NCI-H1417 treated with DMSO at 0.1 percent for 48 hours (cell line): ENCODE measurements around the gene ACACA.

Experiments
- DNase-seq: peaks from one replicate; lab custom pipeline; 2025; lab: John Stamatoyannopoulos, UW

Gene ACACA

GRCh38 chr17:37131669-37132611, 274.7 kb downstream of the ACACA start:
- no peak for DNase-seq

DNA sequence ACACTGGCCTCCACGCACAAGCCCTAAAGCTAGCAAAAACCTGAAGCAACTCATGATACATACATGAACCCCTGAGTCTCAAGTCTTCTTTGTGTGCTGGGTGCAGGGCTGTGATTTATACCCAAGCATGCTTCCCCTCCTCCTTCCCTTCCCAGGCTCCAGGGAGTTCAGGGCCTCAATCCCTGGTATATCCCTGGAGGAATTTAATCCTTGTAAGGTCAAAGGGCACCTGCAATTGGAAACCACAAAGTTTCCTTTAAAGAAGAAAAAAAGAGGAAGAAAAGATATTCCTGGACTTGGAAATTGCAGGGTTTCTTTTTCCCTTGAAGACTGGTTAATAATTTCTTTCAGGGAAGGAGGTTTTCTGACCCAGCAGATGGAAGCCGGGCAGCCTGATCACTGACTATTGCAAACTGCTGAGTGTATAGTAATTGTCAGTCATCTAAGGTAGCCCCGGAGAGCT, 275.6 kb downstream of the ACACA start:
- DNase-seq = no peak

DNA sequence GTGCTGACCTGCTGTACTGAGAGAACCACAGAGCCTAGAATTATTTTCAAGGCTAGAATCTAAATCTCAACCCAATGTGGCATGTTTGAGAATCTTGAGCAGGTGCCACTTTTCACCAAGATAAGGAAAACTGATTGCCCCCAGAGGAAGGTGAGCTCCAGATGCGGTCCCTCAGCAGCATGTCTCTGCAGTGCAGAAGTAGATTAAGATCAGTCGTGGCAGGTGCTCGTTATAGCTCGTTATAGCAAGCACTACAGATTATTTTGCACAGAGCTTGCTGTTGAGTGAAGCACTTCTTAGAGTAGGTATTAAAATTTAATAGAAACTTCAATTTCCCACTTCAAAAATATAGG, 281.8 kb downstream of the ACACA start:
- no peak for DNase-seq

GRCh38 chr17:37123941-37124820, 282.5 kb downstream of the ACACA start:
- DNase-seq = no peak

DNA sequence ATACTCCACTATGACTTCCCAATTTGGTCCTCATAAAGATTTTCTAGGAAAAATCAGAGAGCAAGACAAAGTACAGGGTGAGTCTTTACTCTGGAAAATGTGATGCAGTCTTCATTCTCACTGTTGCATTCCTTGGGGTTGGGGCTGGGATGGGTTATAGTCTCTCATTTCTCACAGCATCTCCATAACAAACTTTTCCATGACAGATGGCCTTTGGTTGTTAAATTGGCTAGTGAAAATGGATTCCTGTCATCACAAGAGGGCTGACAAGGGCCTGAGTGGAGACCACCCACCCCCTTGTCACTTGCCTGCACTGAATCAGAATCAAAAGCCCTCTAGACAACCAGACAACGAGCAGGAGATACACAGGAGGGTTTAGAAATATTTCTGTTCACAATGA, 283.2 kb downstream of the ACACA start:
- DNase-seq = no peak

DNA sequence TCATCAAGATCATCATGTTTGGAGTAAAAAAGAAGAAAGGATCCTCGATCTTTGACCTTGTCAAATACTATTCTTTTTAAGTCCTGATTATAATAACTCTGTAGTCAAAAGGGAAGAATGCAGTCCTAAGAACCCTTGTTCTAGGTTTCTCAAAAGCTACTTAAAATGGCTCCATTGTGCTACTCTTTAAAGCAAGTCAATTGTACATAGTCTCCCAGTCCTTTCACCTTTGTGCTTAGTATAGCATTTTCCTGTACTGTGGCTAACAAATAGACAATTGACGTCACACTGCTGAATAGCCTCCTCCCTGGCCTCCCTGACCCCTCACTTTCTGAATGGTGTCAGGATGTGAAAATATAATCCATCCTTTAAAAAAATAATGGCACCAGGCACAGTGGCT, 285.0 kb downstream of the ACACA start:
- no peak for DNase-seq

DNA sequence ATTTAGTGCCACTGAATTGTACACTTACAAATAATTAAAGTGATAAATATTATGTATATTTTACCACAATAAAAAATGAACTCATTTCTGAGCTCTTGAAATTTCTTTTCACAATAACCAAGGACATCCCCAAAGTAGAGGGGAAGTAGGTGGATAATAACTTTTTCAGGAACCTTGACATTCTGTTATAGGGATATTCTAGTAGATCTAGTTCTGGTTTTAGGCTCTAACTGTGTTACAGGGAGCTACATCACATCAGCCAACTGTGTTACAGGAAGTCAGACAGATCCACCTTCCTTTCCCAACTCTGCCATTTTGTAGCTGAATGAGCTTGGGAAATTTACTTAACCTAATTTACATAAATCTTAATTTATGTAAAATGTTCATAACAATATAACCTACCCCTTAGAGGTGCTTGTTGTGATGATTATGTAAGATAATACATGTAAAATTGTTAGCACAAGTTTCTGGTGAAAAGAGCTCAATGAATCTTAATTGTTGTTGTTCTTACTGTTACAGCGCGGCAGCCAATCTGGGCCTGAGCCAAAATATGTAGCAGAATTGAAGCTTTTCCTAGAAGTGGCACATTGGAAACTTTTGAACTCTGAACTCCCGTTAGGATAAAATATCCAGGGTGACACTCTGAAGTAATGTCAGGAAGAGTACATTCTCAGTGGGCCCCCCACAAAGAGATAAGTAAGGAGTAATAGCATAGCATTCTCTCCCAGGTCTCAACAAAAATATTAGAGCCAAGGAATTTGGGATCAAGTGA, 288.1 kb downstream of the ACACA start:
- no peak for DNase-seq

DNA sequence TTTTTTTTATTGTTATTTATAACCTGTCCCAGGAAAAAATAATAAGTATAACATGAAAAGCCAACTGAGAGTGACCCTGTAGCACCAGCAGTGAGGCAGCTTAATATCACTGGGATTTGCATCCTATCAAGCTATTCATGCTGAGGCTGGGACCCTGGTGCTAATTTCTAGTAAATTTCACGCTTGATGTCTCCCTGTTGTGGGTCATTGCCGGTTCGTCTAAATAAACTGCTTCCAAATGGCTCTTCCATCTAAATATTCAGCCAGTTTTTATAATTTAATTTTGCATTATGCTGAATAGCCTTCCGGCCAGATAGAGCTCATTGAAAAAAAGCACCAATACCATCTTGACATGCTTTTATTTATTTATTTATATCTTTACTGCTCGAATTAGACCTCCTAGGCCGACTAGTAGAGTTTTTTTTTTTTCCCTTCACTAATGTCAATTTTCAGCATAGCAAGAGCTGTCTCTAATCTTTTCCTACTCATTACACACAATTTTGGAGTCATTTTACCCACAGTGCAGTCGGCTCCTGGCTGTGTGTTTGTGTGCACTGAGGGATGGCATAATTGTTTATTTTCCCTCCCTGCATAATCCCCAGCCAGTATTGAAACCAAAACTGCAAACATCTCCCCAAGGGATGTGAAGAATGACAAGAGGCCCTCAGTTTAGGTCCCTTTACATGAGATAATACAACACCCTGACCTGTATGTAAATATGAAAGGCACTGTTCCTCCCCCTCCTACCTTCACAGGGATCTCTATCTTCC, 289.1 kb downstream of the ACACA start:
- no peak for DNase-seq

- DNase-seq = no peak
These were observed 289.9 kb downstream of the ACACA start for GRCh38 chr17:37116671-37117185.

- no peak for DNase-seq
These were observed 295.3 kb downstream of the ACACA start for GRCh38 chr17:37111329-37111728.

GRCh38 chr17:37110746-37111145, 295.9 kb downstream of the ACACA start:
- no peak for DNase-seq

DNA sequence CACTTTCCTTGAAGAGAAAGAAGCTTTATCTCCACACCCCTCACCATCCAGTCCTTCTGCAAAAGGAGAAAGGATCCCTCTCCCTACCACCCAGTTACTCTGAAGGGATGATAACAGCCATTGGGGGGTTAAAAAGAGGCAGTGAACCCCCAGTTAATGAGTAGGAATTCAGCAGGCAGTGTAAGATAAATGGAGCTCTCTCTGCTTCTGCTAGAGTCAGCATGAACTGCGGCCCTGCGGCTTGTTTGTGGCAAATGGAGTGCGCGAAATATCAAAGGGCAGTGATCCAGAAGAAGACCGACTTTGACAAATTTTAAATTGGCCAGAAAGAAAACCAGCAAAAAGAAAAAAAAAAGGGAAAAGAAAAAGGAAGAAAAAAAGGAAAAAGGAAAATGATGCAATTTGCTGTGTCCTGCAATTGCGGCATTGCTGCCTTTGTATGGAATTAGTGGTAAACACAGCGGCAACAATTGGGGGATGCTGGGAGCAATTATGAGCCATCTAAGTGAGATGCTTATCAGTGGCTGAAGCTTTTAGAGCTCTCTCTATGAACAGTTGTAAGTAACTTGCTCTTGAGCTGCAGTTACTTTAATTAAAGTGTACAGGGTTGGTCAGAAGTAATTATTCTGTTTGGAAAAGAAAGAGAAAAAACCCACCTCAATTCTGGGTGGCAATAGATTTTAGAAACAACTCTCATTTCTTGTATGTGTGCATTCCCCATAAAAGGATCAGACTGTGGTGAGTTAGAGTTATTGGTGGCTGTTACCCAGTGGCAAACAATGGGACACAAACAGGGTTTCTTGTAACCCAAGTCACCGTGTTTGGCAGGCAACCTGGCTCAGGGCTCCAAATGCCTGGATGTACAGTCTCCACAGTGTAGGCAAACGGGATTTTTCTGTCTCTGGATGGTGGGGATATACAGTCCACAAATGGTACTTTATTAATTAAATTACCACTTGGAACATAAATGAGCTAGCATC, 296.6 kb downstream of the ACACA start:
- DNase-seq = no peak

DNA sequence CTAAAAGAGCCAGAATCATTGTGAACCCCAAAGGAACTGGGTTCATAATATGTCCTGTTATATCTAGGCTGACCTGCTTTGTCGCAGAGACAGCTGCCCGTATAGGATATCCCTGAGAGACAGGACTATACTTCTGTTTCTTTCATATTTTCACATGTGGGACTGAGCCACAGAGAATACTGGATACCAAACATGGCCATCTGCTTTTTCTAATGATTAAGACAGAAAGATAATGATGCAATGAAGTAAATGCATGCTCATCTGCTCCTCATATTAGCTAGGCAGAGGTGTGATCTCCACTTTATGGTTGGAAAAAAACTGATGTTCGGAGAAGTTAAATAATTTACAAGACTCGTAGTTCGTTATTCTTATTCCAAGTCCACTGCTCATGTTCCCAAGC, 297.5 kb downstream of the ACACA start:
- DNase-seq = no peak

DNA sequence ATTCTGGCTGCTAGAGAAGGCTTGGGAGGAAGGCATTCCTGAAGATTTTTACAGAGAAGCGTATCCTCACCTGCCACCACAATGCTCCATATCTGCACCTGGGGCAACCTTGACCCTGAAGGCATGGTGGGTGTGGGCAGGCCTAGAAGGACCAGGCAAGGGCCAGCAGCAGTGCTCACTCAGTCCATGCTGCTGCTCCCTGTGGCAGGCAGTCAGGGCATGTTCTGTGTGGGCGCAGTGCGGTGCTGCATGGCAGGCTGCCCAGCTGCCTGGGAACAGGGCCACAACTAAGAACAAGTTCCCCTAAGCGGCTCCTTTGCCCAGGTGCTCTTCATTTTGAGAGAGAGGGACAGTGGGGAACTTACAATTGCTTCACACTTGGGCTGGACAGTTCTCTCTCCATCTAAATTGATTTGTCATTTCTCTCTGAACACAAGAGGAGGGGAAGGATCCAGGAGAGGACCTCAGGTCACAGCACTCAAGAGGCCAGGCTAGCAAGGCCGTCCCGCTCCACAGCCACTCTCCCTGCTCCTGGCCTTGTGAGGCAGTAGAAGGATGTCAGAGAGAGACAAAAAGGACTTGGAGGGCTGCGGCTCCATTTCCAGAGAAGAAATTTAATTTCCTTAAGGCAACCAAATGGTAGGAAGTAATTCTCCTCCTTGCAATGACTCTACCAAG, 299.1 kb downstream of the ACACA start:
- no peak for DNase-seq

GRCh38 chr17:37106049-37106448, 300.6 kb downstream of the ACACA start:
- no peak for DNase-seq

GRCh38 chr17:37103231-37103630, 303.4 kb downstream of the ACACA start:
- DNase-seq = no peak

GRCh38 chr17:37101306-37101705, 305.3 kb downstream of the ACACA start:
- DNase-seq = no peak

GRCh38 chr17:37100231-37100630, 306.4 kb downstream of the ACACA start:
- no peak for DNase-seq

DNA sequence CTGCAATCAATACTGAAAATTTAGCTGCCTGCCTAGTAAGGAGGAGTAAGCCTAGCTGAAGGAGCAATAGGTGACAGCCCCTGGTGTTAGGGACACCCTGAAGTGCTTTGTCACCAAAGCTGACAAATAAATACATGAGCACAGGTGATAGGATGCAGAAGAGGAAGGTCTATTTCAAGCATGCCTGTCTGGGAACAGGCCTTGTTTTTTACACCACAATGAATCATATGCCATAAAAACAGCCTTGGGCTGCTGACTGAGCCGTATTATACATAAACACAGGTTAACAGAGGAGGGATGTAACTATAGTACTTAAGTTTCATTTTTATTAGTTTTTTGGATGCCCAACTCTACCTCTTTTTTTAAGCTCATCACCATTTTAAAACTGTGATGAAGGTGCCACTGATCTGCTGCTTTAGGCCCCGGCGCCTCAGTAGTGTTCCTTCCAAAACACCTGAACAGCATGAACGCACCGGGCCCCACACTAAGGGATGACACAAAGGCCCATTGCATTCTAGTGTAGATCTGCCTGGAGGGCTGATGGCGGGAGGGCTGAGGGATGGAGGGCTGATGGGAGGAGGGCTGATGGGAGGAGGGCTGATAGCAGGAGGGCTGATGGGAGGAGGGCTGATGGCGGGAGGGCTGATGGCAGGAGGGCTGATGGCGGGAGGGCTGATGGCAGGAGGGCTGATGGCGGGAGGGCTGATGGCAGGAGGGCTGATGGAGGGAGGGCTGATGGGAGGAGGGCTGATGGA, 307.5 kb downstream of the ACACA start:
- no peak for DNase-seq
